GM19468 (cell line): Measurements from ENCODE around the gene ADCY5.
"Not testable (repeated sequence)": the region's sequence is repeated elsewhere in the genome, so short reads cannot be mapped to it uniquely, and the experiment has no call there.

Experiments used
- ATAC-seq: cut with Tn5 transposase; IDR thresholded peaks from one replicate; pipeline ENCODE4 v1.9.1; 2021; ENCODE audit warnings: mild to moderate bottlenecking, moderate library complexity, moderate number of reproducible peaks; ENCODE audit not compliant: unreplicated experiment; ENCODE audit errors: extremely low read depth

The ADCY5 gene

GRCh38 chr3:123448536-123449101, at the start of gene ADCY5:
Gene ADCY5 (minus strand): TSS chr3:123449090. CDS start chr3:123448545, 545 bp downstream.
- ATAC-seq, result no peak

DNA sequence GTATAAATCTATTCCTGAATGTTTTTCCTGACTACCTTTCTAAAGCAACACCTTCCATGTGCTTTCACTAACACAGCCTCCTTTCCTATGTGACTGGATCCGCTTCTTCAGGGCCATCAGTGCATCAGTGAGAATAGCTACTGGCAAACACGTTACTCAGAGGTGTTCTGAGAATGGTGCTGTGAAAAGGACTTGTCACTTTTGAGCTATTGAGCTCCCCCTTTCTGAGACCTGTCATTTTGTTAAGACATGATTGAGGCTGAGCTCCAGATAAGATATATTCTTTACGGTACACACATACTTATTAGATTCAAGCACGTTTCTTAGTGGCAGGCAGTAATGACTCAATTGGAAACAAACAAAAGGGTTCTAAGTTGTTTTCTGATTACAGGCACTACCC, 45.0 kb upstream of the ADCY5 start:
- no peak for ATAC-seq

GRCh38 chr3:123491966-123492587, 43.2 kb upstream of the ADCY5 start:
- ATAC-seq, result no peak

DNA sequence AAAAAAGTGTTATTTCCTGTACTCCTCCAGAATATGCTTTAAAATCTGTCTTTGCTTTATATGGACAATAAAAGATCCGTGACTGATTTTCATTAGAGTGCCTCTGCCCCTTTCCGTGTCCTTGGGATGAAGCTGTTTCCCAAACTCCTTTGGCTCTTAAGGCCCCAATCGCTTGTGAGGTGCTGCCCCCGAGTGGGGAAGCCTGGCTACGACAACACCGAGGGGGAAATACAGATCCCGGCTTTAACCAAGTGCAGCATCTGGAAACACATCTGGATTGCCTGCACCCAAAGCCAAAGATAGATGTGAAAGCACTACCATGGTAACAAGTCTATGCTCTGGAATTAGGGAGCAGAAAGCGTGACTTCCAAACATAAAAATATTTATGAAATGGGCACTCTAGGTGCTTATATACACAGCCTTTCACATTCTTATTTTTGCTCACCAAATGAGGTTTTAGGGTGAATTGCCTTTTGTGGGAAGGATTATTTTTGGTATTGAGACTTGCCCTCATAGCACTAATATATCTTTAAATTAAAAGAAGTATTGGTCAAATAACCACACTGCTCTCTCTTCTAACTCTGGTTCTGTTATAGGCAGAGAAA, 40.6 kb upstream of the ADCY5 start:
- ATAC-seq, result no peak

DNA sequence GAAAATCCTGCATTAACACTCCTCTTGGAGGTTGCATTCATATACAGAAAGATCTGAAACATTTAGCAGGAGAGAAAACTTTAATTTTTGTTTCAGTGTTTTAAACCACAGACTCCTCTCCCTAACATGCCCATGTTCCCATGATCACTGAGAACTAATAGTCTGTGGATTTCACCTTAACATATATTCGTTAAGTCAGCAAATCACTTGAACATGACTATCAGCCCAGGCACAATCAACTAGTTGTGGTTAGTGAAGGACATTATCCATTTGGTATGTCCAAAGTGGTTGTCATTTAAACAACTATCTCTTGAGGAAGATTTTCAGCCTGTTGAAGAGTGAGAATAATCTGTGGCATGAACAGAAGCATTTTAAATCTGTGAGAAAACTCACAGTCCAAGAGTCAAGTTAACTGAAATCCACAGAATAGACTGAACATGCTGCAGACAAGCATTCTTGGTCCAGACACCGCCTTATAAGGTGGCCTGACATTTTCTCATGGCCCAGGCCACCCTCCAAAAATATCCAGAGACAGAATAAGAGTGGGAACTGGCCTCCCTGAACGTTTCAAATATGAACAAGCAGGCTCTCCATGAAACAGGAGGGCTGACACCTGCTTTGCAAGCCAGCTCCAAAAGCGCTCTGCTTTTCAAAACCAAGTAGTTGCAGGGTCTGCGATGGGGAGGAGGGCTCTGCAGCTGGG, 39.9 kb upstream of the ADCY5 start:
- ATAC-seq, result no peak

- not testable (repeated sequence) for ATAC-seq
These were observed 38.2 kb upstream of the ADCY5 start for GRCh38 chr3:123487063-123487462.

- ATAC-seq, result no peak
These were observed 37.6 kb upstream of the ADCY5 start for GRCh38 chr3:123486460-123486859.

DNA sequence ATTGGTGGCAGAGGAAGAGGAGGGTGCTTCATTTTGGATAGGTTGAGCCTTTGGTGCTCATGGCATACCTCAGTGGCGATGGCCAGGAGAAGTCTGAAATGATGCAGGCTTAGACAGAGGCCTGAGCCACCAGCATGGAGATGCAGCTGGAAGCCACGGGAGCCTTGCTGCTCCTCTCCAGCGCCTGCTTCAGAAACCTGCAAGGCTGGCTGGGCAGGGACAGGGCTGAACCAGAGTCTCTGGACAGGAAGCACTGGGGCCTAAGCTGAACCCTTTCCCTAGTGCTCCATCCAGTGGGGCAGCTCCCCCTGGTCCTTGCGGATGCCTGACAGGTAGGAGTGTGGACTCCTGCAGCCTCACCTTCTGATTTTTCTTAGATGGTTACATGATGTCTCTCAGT, 36.7 kb upstream of the ADCY5 start:
- no peak for ATAC-seq

DNA sequence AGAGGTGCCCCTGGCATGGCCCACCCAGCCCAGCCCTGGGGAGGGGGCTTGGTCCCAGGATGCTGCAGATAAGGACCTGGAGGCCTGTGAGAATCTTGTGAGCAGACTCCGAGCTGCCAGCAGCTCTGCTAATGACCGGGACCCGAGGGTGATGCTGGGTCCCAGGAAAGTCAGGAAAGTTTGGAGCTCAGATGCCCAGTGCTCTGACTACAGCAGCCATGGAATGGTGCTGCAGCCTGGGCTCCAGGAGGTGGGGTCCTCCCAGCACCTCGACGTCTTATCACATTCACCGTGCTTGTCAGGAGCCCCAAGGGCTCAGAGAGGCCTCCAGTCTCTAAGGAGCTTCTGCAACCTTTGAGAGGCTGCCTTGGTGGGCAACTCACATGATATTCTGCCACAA, 34.3 kb upstream of the ADCY5 start:
- ATAC-seq, result no peak

DNA sequence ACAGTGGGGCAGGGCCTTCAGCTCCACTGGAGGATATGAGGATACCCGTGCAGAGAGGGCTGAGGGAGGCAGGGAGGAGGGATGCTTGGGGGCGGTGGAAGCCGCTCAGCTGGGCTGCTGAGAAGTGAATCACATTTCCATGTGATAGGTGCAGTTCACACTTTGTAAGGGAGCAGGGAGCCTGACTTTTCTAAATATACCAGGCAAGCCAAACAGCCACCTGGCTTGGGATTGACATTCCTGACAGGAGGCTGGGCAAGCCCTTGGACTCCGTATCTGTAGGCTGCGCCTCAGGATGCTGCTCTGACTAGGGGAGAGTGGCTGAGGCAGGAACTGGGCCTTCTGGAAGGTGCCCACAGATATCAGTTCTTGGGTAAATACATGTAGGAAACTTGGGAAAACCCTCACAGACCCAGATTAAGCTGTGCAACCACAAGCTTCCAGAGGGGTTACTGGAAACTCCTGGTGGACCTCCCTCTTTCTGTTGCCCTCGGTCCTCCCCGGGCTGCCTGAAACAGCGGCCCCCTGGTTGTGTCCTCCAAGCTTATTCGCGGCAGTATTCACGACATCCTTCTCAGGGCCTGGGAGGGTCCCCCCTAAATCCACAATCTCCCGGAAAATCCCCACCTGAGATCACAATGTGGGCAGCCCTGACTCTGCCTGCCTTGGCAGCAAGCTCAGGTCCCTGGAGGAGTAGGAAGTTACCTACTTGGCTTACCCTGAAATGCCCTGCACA, 33.0 kb upstream of the ADCY5 start:
- ATAC-seq, result no peak

- no peak for ATAC-seq
These were observed 32.2 kb upstream of the ADCY5 start for GRCh38 chr3:123481071-123481470.

- no peak for ATAC-seq
These were observed 31.5 kb upstream of the ADCY5 start for GRCh38 chr3:123480428-123480827.

DNA sequence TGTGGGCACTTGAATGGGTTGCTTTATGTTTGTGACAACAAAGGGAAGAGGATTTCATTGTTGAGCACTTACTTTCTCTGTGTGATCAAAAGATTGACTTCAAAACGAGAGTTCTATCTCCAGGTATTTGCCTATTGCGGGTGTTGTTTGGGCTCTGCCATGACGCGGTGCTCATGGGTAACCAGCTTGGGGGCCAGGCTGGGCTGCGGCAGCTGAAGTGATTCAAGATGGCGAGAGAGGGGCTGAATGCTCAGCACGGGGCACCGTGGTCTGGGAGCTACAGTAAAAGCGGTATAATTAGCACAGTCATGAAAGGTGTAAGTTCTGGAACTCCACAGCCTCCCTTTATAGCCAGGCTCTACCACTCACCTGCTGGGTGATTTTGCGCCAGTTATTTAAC, 31.0 kb upstream of the ADCY5 start:
- ATAC-seq, result no peak

DNA sequence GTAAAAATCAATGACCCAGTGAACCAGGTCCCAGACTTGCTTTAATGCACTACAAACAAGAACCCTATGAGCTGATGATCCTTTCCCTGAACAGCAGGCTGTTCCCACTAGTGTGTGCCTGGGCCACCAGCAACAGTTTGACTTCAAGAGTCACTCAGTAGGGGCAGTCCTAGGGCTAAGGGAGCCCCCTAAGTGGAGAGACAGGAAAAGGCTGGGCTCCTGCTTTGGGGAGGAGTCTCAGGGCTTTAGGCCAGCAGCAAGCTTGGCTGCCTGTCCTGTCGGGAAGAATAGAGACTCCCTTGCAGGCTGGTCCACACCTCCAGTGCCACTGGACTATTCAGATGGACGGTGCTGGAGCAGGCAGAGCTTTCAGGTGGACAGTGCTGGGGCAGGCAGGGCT, 29.4 kb upstream of the ADCY5 start:
- ATAC-seq, result no peak

- ATAC-seq, result no peak
These were observed 28.3 kb upstream of the ADCY5 start for GRCh38 chr3:123476967-123477750.

- no peak for ATAC-seq
These were observed 26.9 kb upstream of the ADCY5 start for GRCh38 chr3:123475786-123476185.

DNA sequence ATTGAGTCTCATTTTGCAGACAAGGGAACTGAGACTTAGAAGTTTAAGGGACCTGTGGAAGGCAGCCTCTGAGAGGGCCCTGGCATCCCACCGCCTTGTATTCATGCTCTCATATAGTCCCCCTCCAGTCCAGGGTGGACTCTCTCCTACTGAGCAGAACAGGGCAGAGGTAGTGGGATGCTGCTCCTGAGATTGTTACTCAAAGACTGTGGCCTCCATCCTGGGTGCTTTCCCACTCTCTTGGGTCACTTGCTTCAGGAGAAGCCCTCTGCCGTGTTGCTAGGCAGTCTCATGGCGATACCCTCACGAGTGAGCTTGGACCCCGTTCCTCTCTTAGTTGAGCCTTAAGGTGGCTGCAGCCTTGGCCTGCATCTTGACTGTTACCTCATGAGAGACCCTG, 22.2 kb upstream of the ADCY5 start:
- no peak for ATAC-seq

GRCh38 chr3:123469323-123469995, 20.6 kb upstream of the ADCY5 start:
- ATAC-seq, result no peak

- no peak for ATAC-seq
These were observed 18.2 kb upstream of the ADCY5 start for GRCh38 chr3:123467046-123467445.
